ENCODE results near the gene ARL6IP4.

Gene ARL6IP4

DNA sequence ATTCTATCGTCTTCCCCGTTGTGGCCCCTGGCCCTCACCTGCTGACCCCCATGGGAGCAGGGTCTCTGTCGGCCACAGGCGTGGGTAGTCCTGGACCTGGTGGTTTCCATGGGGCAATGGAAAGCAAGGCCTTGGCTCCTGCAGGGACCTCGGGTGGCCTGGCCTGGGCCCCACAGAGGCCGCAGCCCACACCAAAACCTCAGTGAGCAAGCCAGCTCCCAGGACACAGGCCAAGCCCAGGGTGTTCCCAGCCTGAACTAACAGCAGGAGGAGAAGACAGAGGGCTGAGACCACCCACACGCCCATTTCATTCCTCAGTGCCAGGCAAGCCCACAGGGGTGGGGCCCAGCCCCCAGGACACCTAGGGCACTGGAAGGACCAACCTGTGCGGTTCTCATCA, 31.1 kb upstream of the ARL6IP4 start:
- TF ChIP-seq CTCF (IDR thresholded peaks at IDR 0.05; ENCODE audit: insufficient read depth, missing control alignments), result no peak
- FAIRE-seq, result no peak
- no peak for DNase-seq (ENCODE audit: insufficient read length, low spot score)

DNA sequence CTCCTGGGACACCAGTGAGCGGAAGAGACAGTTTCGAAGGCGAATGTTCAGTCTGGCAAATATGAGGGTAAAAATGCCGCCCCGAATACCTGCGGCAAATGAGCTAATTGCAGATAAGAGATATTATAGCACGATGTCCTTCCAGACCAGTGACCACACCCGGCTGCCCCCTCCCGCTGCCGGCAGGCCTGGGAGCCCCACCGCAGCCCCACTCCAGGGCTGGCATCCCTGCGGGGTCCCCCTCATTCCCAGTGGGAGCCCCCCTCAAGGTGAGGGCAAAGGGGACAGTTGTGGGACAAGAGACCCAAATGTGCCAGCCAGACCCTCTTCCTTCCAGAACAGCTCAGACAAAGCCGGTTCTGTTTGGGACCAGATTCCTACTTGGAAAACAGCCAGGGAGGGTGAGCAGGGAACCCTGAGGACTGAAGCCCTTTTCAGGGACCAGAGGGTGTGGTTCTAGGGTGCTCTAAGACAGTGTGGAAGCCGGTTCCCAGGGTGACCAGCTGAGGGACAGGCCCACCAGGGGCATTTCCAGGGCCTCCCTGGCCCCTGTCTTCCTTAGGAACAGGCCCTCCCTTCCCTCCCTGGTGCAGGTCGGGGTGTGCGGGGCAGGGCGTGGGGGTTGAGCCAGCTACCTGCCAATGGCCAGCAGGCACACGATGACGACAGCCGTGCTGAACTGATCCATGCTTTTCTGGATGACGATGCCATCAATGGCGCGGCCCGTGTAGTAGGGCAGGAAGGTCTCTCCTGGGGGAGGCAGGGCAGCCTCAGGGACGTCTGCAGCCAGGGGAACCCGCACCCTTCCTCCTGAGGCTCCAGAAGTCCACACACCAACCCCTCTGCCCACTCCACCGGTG, 30.4 kb upstream of the ARL6IP4 start:
- DNase-seq (ENCODE audit: insufficient read length, low spot score) (no peak), FAIRE-seq (no peak)
- TF ChIP-seq CTCF (IDR thresholded peaks at IDR 0.05; ENCODE audit: insufficient read depth, missing control alignments), result no peak

DNA sequence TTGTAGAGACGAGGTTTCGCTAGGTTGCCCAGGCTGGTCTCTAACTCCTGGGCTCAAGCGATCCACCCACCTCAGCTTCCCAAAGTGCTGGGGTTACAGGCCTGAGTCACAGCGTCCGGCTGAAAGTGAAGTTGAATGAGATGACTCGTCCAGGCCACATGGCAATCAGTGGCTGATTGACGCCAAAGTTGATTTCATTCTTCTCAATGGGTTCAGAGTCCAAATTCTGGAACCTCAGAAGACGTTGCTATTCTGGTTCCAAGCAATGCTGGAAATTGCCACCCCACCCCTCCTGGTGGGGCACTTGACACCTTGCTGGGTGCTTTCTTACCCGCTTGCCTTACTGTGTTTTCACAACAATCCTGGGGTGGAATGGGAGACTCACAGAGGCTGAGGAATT, 29.1 kb upstream of the ARL6IP4 start:
- DNase-seq (ENCODE audit: insufficient read length, low spot score), result no peak
- TF ChIP-seq CTCF (IDR thresholded peaks at IDR 0.05; ENCODE audit: insufficient read depth, missing control alignments), result no peak
- no peak for FAIRE-seq

DNA sequence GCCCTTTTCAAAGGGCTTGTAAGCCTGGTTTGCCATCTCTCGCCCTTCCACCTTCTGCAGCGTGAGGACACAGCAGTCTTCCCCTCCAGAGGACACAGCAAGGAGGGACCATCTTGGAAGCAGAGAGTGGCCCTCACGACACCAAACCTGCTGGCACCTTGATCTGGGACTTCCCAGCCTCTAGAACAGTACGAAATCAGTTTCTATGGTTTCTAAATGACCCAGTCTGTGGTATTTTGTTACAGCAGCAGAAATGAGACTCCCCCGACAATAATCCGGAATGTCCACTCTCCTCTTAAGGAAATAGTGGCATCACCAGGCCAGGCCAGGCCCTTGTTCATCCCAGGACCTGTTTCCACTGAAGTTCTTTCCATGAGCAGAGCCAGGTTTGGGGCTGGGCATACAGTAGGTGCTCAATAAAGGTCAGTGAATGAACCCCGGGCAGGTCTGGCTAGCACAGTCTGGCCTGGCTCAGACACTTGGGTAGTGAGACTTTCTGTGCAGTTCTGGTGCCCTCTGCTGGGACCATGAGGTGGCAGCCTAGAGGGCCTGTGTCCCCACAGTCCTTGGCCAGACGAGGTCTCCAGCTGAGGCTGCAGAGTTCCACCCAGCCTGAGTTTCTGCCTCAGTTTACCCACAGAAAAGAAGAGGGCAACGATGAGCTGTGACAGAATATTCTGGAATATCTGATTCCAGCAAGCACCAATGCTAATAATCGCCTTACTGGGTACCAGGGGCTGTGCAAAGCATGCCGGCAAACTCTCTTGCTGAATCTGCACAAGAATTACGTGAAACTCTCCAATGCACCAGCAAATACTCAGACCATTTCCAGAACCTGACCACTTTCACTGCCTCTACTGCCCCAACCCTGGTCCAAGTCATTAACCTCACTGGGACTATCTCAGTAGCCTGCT, 28.2 kb upstream of the ARL6IP4 start:
- no peak for FAIRE-seq
- peak; percentile 78 for DNase-seq (ENCODE audit: insufficient read length, low spot score)
- TF ChIP-seq CTCF (IDR thresholded peaks at IDR 0.05; ENCODE audit: insufficient read depth, missing control alignments), result peak; percentile 90

DNA sequence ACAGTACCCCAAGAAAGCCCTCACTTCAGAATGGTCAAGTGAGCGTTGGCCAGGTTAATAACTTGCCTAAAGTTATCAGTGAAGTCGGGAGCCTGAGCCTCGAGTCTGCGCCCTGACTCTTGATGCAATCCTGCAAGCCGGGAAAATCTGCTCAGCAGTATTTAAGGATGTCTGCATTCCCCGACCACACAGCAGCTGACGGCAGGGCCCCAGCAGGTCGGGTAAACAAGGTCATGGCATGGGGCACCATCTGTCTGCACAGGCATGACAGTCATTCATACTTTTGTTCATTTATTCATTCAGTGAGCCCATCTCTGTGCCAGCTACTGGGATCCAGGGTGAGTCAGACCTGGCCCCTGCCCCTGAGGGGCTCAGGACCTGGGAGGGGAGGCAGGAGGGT, 25.3 kb upstream of the ARL6IP4 start:
- no peak for DNase-seq (ENCODE audit: insufficient read length, low spot score)
- no peak for TF ChIP-seq CTCF (IDR thresholded peaks at IDR 0.05; ENCODE audit: insufficient read depth, missing control alignments)
- no peak for FAIRE-seq

GRCh38 chr12:122956035-122956434, 24.4 kb upstream of the ARL6IP4 start:
- FAIRE-seq (no peak), DNase-seq (ENCODE audit: insufficient read length, low spot score) (no peak)
- TF ChIP-seq CTCF (IDR thresholded peaks at IDR 0.05; ENCODE audit: insufficient read depth, missing control alignments), result no peak
